ENCODE data around the gene LYRM2.

Gene LYRM2

GRCh38 chr6:89553431-89553830 is 85.1 kb downstream of the LYRM2 start:
- DNase-seq, result no peak

GRCh38 chr6:89547281-89547680 is 91.3 kb downstream of the LYRM2 start:
- DNase-seq, result no peak

GRCh38 chr6:89542866-89543265 is 95.7 kb downstream of the LYRM2 start:
- DNase-seq, result no peak

GRCh38 chr6:89542081-89542857 is 96.3 kb downstream of the LYRM2 start:
- no peak for DNase-seq

- DNase-seq, result no peak
These were observed 98.8 kb downstream of the LYRM2 start for GRCh38 chr6:89539779-89540178.

GRCh38 chr6:89536231-89536630 is 102.3 kb downstream of the LYRM2 start:
- no peak for DNase-seq

- no peak for DNase-seq
These were observed 107.6 kb downstream of the LYRM2 start for GRCh38 chr6:89530982-89531381.

- no peak for DNase-seq
These were observed 109.7 kb downstream of the LYRM2 start for GRCh38 chr6:89528866-89529265.

GRCh38 chr6:89527634-89528033 is 110.9 kb downstream of the LYRM2 start:
- no peak for DNase-seq

- no peak for DNase-seq
These were observed 112.0 kb downstream of the LYRM2 start for GRCh38 chr6:89526563-89526869.

GRCh38 chr6:89525786-89526562 is 112.6 kb downstream of the LYRM2 start:
- no peak for DNase-seq

- no peak for DNase-seq
These were observed 115.8 kb downstream of the LYRM2 start for GRCh38 chr6:89522778-89523177.

GRCh38 chr6:89520736-89521135 is 117.8 kb downstream of the LYRM2 start:
- no peak for DNase-seq

- DNase-seq, result no peak
These were observed 120.0 kb downstream of the LYRM2 start for GRCh38 chr6:89518352-89519055.

Measured in NCI-H2227 treated with DMSO at 0.1 percent for 48 hours (cell line).